Measurements from ENCODE around the gene DDX46. TPM values are rescaled to one million over a fixed set of nuclear protein-coding genes. Genes with fewer than 3 reads are reported as not detected.
"Not testable (repeated sequence)": the region's sequence is repeated elsewhere in the genome, so short reads cannot be mapped to it uniquely, and the experiment has no call there.

The DDX46 gene
- polyA plus RNA-seq, 4 donors, result 65.2 to 77.7 (median 75.0) TPM

DNA sequence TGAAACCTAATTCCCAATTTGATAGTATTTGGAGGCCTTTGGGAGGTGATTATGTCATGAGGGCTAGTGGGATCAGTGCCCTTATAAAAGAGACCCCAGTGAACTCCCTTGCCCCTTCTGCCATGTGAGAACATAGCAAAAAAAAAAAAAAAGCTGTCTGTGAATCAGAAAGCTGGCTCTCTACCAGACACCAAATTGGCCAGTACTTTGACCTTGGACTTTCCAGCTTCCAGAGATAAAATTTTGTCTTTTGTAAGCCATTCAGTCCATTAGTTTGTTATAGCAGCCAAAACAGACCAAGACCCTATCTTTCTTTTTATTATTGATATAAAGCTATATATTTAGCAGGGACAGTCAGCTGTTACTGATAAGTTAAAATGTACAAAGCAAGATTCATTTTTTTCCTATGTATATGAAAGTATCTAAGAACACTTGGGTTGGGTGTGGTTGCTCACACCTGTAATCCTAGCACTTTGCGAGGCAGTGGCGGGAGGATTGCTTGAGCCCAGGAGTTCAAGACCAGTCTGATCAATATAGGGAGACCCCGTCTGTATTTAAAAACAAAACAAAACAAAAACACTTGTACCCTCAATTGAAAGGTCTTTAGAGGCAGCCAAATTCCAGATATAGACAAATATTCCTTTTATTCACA, 79.1 kb downstream of the DDX46 start:
- no peak for DNase-seq (ENCODE audit: low read depth in 4 of 4, low spot score in 3 of 4)

DNA sequence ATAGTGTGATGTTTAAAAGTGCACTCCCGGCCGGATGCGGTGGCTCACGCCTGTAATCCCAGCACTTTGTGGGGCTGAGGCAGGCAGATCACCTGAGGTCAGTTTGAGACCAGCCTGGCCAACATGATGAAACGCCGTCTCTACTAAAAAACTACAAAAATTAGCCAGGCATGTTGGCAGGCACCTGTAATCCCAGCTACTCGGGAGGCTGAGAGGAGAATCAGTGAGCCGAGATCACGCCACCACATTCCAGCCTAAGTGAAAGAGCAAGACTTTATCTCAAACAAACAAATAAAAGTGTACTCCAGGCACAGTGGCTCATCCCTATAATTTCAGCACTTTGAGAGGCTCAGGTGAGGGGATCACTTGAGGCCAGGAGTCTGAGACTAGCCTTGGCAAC, 79.8 kb downstream of the DDX46 start:
- not testable (repeated sequence) for DNase-seq (ENCODE audit: low read depth in 4 of 4, low spot score in 3 of 4)

DNA sequence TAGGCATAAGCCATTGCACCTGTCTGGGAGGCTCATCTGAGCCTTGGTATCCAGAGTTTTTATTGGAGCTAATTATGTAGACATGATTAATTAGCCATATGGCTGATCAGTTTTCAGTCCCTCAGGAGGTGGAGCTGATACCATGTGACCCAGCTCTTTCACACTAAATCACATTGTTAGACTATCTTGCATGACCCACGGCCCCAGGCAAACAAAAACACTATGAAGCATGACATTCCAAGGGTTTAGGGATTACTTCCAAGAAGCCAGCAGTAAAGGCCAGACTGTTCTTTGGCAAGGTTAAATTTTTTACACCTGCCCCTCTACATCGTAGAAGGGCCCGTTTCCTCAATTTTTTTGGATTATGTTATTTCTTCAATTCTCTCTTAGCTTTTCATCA, 82.2 kb downstream of the DDX46 start:
- no peak for DNase-seq (ENCODE audit: low read depth in 4 of 4, low spot score in 3 of 4)

DNA sequence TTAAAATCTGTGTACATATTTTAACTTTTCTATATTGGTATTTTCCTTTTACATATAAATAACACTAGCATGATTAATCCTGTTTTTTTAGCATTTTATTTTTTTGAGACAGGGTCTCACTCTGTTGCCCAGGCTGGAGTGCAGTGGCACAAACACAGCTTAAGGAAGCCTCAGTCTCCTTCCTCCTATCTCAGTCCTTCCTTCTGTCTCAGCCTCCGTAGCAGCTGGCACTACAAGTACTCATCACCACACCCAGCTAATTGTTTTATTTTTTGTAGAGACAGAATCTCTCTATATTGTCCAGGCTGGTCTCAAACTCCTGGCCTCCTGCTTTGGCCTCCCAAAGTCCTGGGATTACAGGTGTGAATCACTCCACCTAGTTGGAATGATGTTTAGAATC, 85.7 kb downstream of the DDX46 start:
- no peak for DNase-seq (ENCODE audit: low read depth in 4 of 4, low spot score in 3 of 4)

DNA sequence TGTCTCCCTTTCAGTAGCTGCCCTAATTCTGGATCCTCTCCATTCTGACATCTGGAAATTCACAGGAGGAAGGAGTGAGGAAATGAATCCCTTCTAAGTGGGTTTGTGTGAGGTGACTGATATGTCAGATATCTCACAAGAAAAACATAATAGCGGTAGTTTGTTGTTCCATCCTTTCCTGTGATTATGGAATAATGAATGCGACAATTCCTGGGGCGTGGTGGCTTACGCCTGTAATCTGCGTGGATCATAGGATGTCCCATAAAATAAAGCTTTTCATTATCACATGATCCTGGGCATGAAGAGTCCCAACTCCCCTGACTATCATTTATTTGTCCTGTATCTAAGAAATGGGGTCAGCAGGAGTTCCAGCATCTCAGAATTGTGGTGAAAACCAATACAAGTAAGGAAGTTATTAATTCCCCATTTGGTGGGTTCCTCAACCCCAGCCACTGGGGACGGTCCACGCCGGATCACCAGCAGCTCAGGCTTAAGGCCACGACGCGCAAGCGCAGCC, 86.8 kb downstream of the DDX46 start:
- no peak for DNase-seq (ENCODE audit: low read depth in 4 of 4, low spot score in 3 of 4)

DNA sequence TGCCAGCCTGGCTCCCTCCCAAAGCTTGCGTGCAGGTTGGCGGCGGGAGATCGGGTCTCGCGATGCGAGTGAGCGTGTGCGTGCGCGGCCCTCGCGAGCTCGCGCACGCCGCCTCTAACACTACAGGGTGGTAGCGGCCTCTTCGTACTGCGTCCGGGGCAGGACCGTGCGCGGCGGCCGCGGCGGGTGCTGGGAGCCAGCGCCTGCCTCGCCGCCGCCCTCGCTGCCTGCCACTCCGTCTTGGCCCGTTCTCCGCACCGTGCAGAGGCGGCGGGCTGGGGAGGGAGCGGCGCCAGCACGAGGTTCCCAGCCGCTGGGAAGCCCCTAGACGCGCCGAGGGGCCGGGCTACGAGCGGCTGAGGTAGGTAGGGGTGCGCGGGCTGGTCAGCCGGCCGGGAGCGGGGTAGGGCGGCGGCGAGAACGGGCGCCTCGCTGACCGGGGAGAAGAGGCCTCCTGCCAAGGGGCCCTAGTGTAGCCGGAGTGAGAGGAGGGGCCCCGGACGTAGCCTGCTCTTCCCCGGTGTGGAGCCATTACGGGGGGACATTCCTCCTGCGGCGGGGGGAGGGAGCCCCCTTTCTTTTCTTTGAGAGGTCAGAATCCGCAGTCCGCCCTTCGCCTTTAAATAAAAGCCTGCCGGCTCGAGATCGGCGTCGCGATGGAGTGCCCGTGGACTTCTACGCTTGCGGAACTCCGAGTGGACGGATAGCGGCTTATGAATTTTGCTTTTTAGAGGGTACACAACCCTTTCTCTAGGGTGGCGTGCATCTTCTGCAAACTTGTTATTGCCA, 87.5 kb downstream of the DDX46 start, which contains the start of gene C5orf24:
Gene C5orf24 (plus strand): TSS at position 117 of the 789 bp plus-strand sequence. CDS start 8,933 bp downstream, outside the sequence.
- peak; percentile 90 to 94 (median 91) for DNase-seq (ENCODE audit: low read depth in 4 of 4, low spot score in 3 of 4)

DNA sequence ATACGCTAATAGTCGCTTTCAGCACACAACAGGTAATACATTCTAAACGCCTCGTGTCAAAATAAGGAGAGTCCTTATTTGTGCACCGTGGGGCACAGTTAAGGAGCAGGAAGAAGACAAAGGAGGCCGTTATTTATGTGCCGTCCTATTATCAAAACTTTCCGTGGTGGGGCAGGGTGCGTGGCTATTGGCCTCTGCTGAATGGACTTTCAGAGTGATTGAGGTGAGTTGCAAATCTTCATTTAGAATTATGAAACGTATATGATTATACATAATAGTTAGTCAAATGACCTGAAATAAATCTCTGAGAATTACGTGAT, 88.0 kb downstream of the DDX46 start:
- DNase-seq (ENCODE audit: low read depth in 4 of 4, low spot score in 3 of 4), result peak in 1 of 4 donors; percentile 16

DNA sequence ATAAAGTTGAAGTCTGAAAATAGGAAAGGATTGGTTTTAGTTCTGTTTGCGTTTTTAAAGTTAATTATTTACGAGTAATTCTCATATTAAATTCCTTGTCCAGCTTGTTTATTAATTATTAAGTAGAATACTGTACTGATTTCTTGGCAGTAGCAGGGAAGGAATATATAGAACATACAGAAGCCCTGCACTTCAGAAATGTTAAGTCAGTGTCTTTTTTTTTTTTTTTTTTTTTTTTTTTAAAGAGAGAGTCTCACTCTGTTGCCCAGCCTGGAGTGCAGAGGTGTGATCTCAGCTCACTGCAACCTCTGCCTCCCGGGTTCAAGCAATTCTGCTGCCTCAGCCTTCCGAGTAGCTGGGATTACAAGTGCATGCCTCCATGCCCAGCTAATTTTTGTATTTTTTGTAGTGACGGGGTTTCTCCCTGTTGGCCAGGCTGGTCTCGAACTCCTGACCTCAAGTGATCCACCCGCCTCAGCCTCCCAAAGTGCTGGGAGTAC, 90.9 kb downstream of the DDX46 start:
- not testable (repeated sequence) for DNase-seq (ENCODE audit: low read depth in 4 of 4, low spot score in 3 of 4)

DNA sequence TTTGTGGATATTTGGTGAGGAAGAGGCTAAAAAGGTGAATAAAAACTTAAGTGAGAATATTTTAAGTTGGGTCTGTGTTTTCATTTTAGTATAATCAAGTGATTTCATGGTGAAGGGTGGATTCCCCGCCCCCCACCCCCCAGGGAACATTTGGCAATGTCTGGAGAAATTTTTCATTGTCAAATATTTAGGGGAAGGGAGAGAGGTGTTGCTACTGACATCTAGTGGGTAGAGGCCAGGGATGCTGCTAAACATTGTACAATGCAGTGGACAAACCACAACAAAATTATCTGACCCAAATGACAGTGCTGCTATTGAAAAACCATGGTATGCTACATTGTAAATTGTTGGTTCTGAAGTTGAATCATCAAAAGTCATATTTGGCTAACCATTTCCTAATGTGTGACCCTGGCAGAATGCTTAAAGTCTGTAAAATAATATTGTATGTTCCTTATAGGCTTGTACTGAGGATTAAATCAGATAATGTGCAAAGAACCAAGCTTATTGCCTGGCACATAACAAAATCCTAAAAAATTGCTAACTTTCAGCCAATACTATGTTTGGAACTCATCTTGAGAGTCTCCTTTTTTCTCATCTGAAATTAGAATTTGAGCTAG, 92.8 kb downstream of the DDX46 start:
- no peak for DNase-seq (ENCODE audit: low read depth in 4 of 4, low spot score in 3 of 4)

DNA sequence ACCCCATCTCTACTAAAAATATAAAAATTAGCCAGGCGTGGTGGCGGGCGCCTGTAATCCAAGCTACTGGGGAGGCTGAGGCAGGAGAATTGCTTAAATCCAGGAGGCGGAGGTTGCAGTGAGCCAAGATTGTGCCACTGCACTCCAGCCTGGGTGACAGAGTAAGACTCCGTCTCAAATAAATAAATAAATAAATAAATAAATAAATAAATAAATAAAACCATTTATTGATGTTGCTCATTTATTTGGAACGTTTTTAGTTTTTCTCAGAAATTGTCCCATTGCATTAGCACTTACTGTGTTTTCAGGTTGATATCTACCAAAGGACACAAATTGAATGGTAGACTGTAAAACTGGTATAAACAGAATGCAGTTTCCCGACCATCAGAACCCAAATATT, 97.9 kb downstream of the DDX46 start:
- not testable (repeated sequence) for DNase-seq (ENCODE audit: low read depth in 4 of 4, low spot score in 3 of 4)

DNA sequence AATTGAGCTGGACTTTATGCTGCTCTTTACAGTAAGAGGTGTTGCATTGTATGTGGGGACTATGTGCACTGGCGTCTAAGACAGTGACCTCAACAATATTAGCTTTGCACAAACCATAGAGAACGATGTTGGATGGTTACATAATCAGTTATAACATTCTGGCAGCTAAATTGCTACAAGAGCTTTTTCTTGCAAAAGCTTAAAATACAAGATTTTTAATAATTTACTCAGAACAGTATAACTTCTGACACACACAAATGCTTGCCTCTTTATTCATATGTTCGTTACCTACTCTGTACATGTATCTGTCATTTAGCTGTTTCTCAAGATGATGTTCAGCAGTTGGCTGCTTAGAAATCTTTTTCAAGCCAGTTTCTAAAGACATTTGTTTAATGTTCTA, 98.8 kb downstream of the DDX46 start:
- DNase-seq (ENCODE audit: low read depth in 4 of 4, low spot score in 3 of 4), result no peak

DNA sequence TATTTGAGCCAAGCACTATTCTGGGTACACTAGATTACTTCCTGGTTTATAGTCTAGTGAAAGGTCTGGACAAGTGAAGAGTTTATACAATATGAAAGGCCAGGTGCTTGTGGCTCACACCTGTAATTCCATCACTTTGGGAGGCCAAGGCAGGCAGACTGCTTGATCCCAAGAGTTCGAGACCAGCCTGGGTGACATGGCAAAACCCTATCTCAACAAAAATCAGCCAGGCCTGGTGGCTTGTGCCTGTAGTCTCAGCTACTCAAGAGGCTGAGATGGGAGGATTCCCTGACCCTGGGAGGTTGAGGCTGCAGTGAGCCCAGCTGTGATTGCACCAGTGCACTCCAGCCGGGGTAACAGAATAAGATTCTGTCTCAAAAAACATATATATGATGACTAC, 106.1 kb downstream of the DDX46 start:
- no peak for DNase-seq (ENCODE audit: low read depth in 4 of 4, low spot score in 3 of 4)

DNA sequence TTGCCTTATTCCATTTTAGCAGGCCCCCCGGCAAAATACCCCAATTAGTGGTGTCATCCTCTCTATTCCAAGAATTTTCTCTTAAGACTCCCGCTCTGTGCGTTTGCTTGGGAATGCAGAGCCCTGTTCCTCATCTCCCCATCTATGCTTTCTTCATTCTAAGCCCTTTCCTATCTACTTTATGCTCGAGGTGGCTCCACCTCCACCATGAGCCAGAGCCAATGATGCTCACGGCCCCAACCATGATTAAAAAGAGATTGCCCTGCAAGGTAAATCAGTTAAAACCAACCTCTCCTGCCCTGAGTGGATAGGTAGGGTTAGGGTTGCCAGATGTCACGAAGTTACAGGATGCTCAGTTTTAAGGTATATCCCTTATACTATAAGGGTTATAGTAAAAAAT, 114.9 kb downstream of the DDX46 start:
- peak in 1 of 4 donors; percentile 3 for DNase-seq (ENCODE audit: low read depth in 4 of 4, low spot score in 3 of 4)

DNA sequence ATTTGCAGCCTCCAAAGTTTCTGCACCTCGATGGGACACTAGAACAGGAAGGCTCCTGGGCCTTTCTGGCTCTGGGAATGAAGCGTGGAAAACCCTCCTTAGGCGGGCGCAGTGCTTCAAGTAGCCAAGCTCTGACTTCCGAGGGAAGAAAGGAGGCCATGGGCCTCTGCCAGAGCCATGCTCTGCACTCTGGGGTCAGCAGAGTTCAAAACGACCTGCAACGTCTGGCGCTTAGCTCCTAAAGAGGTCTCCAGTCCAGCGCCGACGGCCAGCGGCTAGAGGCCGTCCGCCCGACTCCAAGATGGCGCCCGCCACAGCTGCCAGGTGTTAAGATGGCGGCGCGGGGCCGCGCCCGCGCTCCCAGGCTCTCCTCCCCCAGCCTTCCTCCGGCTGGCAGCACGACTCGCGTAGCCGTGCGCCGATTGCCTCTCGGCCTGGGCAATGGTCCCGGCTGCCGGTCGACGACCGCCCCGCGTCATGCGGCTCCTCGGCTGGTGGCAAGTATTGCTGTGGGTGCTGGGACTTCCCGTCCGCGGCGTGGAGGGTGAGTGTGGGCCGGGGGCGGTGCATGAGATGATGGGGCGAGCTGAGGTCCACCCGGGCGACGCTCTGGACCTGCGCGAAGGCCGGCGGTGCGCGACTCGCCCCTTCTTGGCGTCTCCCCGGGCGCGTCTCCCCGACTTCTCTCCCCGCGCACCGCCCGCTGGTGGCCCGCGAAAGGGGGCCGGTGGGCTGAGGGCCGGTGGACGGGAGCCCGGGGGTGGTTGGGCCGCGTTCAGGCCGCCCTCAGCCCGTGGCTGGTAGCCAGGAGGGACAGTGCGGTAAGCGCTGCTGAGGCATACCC, 115.6 kb downstream of the DDX46 start, which contains the start of gene TXNDC15:
Gene TXNDC15 (plus strand): TSS at position 385 of the 844 bp plus-strand sequence. CDS start 57 bp downstream, at position 442.
- peak; percentile 72 to 84 (median 76) for DNase-seq (ENCODE audit: low read depth in 4 of 4, low spot score in 3 of 4)

DNA sequence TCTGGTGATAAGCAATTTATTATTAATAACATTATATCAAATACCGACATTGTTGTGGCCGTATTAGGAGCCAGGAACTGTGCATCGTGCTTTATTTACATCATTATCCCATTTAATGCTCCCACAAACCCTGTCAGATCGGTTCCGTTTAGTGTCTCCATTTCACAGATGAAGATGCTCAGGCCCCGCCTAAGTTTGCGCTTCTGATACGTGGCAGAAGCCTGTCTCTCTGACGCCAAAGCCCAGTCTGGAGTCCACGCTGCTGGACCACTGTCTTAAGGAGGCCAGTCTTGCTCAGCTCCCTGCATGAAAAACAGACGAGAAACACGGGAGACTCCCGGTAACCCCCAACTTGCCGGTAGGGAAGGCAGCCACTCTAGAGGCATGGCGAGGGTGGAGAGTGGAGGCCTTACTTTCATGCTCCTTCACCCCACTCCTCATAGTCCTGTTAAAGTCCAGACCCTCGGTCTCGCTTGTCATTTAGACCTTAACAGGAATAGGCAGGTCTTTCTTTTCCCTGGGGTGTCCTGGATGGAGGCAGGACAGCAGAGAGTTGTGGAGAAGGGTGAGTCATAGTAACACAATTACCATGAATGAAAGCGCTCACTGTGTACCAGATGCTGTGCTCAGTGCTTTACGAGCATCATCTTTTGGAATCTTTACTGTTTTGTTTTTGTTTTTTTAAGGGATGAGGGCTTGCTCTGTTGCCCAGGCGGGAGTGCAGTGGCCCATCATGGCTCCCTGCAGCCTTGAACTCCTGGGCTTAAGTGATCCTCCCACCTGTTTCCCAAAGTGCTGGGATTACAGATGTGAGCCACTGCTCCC, 116.5 kb downstream of the DDX46 start:
- DNase-seq (ENCODE audit: low read depth in 4 of 4, low spot score in 3 of 4), result peak; percentile 18 to 41 (median 30)

DNA sequence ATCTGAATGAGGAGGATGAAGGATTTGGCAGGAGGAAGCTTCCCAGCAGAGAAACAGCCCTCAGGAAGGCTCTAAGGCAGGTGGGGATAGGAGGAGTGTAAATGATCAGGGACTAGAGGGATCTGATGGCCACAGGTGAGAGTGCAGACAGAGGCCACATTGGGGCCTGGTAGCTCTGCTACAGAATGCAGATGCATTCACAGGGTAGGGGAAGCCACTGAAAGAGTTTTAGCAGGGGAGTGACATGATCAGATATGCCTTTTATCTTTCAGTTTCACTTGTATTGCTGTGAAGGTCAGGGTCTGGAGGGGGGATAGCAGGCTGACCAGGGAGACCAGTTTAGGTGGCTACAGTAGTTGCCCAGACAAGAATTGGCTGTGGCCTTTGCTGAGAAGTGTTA, 118.6 kb downstream of the DDX46 start:
- DNase-seq (ENCODE audit: low read depth in 4 of 4, low spot score in 3 of 4), result no peak

DNA sequence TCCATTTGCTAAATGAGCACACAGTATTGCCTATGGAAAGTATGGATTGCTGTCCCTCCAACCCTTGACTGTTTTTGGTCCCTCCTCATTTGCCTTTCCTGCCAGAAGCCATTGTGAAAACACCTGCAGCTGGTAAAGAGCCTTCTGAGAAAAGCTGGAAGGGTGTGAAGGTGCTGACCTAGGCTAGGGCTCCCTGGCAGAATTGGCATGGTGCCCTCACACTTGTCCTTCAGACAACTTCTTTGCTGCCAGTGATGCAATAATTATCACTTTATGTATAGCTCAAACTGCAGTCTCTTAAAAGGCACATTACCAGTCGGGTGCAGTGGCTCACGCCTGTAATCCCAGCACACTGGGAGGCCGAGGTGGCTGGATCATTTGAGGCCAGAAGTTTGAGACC, 119.8 kb downstream of the DDX46 start:
- DNase-seq (ENCODE audit: low read depth in 4 of 4, low spot score in 3 of 4), result no peak

DNA sequence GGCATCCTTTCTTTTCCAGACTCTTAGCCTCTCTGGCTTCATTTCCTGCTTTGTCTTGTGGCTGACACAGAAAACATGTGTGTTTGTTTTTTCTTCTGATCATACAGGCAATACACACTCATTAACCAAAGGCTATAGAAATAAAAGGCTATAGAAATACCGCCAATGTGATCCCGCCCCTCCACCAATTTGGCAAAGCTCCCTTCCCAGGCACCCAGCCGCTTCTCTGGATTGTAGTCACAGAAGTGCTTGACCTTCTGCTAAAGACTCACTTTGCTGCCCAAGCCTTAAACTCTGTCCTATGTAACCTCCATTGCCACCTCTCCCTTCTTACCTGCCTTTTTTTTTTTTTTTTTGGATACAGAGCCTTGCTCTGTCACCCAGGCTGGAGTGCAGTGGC, 120.9 kb downstream of the DDX46 start:
- no peak for DNase-seq (ENCODE audit: low read depth in 4 of 4, low spot score in 3 of 4)
